Activated T-cell treated with anti-CD3 and anti-CD28 coated beads, Interleukin-2, amount 50 U/mL, for 72 hours (primary cell): ENCODE data around the gene PRKCE. TPM values are rescaled to one million over a fixed set of nuclear protein-coding genes. Genes with fewer than 3 reads are reported as not detected.
"Not testable (repeated sequence)": the region's sequence is repeated elsewhere in the genome, so short reads cannot be mapped to it uniquely, and the experiment has no call there.

Source experiments
- ATAC-seq, 2 donors: fragments of 150-1000 bp; cut with Tn5 transposase; replicated peaks in 1 of 2; 2 replicates each; pipeline ENCODE4 v1.10.0; 2021; ENCODE audit warnings: moderate library complexity in 2 of 2, mild to moderate bottlenecking in 1 of 2
- DNase-seq, 2 donors: peaks; one replicate each; pipeline ENCODE4 v3.0.0; 2021 to 2022; ENCODE audit warnings: mixed read lengths in 1 of 2
- H3K27ac Mint-ChIP-seq: one replicate; pipeline ENCODE4 v1.8.0; 2022; ENCODE audit warnings: mild to moderate bottlenecking, moderate library complexity, mixed read lengths
- H3K27me3 Mint-ChIP-seq: one replicate; pipeline ENCODE4 v1.8.0; 2022; ENCODE audit warnings: low read depth, mixed read lengths
- H3K36me3 Mint-ChIP-seq, 2 donors: one replicate each; pipeline ENCODE4 v1.8.0; 2022; ENCODE audit warnings: mixed read lengths in 2 of 2, mild to moderate bottlenecking in 1 of 2; ENCODE audit not compliant: insufficient read depth in 2 of 2
- H3K4me1 Mint-ChIP-seq: one replicate; pipeline ENCODE4 v1.8.0; 2022; ENCODE audit warnings: low read depth, mixed read lengths
- H3K4me3 Mint-ChIP-seq, 2 donors: one replicate each; pipeline ENCODE4 v1.8.0; 2022; ENCODE audit warnings: mild to moderate bottlenecking in 2 of 2, mixed read lengths in 2 of 2, moderate library complexity in 2 of 2
- H3K9me3 Mint-ChIP-seq, 2 donors: one replicate each; pipeline ENCODE4 v1.8.0; 2022; ENCODE audit warnings: mixed read lengths in 2 of 2
- total RNA-seq, 2 donors: library from RNA; stranded (reverse); gene quantifications; one replicate each; pipeline ENCODE4 v1.2.3, GENCODE V29; 2022

The PRKCE gene
- total RNA-seq, 2 donors from 2014 or later = 19.3 to 35.3 TPM

DNA sequence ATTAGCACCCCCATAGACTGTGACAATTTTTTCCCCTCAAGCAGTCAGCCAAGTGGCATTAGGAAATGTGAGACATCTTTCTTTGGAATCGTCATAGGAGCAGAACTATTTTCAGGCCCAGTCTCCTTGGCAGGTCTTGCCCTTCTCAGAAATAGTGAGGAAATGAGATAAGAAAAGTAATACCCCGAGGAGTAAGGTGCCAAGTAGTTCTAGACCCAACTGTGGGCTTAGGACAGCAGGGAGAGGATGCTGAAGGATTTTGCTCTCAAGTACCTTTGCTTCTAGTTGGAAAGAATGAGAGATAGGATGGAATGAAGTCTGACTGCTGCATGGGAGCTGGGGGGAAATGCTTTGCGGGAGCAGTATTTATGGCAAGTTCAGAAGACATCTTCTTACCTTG, 31.8 kb downstream of the PRKCE start:
- H3K27ac Mint-ChIP-seq = no peak overlapping the region

DNA sequence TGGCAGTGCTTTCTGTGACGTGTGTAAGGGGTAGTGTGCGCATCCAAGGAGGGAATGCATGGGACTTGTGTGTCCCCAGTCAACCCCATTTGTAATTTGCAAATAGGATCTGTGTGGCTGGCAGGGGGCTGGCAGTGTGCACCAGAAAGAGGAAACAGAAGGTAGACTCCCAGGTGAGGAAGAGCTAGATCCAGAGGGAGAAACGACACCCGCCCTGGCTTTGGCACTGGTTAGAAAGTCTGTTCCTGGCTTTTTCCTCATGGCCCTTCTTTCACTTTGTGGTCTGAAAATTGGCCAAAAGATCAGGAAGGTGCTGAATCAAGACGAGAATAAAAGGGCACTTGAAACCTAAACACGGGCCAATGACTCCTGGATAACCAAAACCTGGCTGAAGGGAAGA, 33.3 kb downstream of the PRKCE start:
- Mint-ChIP-seq H3K27ac (no peak overlapping the region), H3K36me3 (no peaks in the 10 kb centered on the region), H3K4me3 (no peak overlapping the region), H3K27me3 (no peaks in the 10 kb centered on the region), H3K4me1 (peaks cover 8% of the 10 kb centered on the region), H3K9me3 (no peaks in the 10 kb centered on the region)
- no peak for ATAC-seq
- DNase-seq = no peak

More for the DNA sequence above, 31.8 kb downstream of the PRKCE start:
- no peak for ATAC-seq
- no peaks in the 10 kb centered on the region for H3K36me3 Mint-ChIP-seq
- no peak for DNase-seq
- H3K4me3 Mint-ChIP-seq = no peak overlapping the region
- H3K27me3 Mint-ChIP-seq = no peaks in the 10 kb centered on the region
- H3K4me1 Mint-ChIP-seq = peaks cover 8% of the 10 kb centered on the region
- H3K9me3 Mint-ChIP-seq = no peaks in the 10 kb centered on the region

DNA sequence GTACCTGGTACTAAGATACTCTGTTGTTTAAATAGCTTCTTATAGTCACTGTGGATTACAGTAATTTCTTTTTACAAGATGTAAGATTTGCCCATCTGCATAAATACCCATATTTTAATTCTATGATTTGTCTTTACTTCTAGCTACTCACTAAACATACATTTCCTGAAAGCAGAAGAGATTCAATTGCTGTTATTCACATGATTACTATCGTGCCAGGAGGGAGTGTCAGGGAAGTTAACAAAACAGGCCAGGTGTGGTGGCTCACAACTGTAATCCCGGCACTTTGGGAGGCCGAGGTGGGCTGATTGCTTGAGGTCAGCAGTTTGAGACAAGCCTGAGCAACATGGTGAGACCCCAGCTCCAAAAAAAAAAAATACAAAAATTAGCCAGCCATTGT, 33.8 kb downstream of the PRKCE start:
- H3K4me1 Mint-ChIP-seq = peaks cover 8% of the 10 kb centered on the region
- no peak overlapping the region for H3K27ac Mint-ChIP-seq

DNA sequence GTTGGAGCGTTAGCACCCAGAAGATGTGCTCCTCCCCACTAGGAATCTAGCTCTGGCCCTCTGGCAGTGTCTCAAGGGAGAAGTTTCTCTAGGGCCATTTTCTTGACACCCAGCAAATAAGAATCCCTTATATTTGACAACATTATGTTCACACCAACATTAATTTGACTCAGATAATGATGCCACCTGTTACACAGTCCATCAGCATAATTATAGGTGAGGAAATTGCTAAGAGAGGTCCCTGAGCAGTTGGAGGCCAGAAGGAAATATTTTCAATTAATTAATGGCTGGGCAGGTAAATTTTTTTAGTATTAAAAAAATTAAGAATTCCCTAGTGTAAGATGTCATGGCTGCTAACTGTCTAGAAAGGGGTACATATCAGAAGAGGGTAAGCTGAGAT, 36.5 kb downstream of the PRKCE start:
- ATAC-seq (no peak), DNase-seq (no peak)
- H3K4me3 Mint-ChIP-seq = no peak overlapping the region
- H3K27me3 Mint-ChIP-seq = no peaks in the 10 kb centered on the region
- H3K4me1 Mint-ChIP-seq = no peaks in the 10 kb centered on the region
- no peaks in the 10 kb centered on the region for H3K36me3 Mint-ChIP-seq
- H3K27ac Mint-ChIP-seq = no peak overlapping the region
- H3K9me3 Mint-ChIP-seq = no peaks in the 10 kb centered on the region

More for the DNA sequence above, 33.8 kb downstream of the PRKCE start:
- DNase-seq (no peak), ATAC-seq (no peak)
- Mint-ChIP-seq H3K4me3 (no peak overlapping the region), H3K36me3 (no peaks in the 10 kb centered on the region), H3K27me3 (no peaks in the 10 kb centered on the region), H3K9me3 (no peaks in the 10 kb centered on the region)

DNA sequence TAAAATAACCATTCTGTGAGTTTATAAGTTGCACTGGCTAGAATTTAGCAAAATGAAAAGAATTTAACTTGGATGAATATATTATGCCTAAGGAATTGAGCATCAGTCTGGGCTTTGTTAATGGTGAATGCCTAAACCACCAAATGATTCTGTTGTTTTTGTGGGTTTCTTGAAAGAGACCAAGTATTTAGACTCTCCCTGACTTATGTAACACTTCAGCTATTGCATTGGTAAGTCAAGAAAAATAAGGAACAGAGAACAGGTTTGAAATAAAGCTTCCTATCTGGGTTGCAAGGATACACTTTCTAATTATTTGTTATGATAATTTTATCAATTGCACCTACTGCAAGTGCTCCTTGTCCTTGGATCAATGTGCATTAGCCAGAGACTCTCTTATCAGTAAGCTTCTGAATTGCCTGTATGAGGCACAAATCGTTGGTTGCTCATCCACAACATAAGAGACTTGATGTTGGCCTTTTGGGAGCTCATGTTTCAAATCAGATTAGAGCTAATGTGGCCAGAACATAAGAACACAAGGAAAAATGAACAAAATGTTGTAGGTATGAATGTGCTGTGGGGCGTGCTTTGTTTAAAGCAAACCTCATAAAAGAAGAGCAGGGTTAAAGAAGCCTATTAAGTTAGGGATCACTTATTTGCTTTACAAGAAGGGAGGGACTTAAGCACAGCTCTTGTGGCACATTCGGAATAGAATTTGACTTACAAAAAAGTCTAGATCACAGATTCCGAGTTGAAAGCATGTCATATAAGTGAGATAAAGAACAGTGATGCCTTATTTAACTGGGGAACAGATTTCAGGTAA, 37.2 kb downstream of the PRKCE start:
- DNase-seq (no peak), ATAC-seq (no peak)
- Mint-ChIP-seq H3K4me1 (no peaks in the 10 kb centered on the region), H3K27me3 (no peaks in the 10 kb centered on the region), H3K4me3 (no peak overlapping the region), H3K9me3 (no peaks in the 10 kb centered on the region), H3K36me3 (no peaks in the 10 kb centered on the region), H3K27ac (no peak overlapping the region)

DNA sequence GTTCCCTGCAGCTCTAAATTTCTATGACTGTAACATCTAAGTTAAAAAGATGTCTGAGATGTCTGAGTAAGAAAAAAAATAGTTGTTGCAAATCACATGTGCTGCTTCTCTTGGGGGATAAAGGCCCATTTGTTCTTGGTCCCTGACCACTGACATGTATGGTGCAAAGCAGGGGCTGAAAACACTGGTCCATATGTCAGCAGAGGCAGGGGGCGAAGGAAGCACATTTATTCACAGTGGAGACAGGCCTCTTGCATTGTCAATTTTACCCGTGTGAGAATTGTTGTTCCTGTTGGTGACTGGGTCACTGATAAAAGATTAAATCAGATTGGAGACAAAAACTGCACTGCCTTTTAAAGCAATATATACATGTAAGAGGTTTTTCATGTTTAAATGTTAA, 38.8 kb downstream of the PRKCE start:
- H3K9me3 Mint-ChIP-seq = no peaks in the 10 kb centered on the region
- ATAC-seq (no peak), DNase-seq (no peak)
- H3K36me3 Mint-ChIP-seq = no peaks in the 10 kb centered on the region
- H3K4me3 Mint-ChIP-seq = no peak overlapping the region
- H3K27ac Mint-ChIP-seq = no peak overlapping the region
- no peaks in the 10 kb centered on the region for H3K4me1 Mint-ChIP-seq
- no peaks in the 10 kb centered on the region for H3K27me3 Mint-ChIP-seq

DNA sequence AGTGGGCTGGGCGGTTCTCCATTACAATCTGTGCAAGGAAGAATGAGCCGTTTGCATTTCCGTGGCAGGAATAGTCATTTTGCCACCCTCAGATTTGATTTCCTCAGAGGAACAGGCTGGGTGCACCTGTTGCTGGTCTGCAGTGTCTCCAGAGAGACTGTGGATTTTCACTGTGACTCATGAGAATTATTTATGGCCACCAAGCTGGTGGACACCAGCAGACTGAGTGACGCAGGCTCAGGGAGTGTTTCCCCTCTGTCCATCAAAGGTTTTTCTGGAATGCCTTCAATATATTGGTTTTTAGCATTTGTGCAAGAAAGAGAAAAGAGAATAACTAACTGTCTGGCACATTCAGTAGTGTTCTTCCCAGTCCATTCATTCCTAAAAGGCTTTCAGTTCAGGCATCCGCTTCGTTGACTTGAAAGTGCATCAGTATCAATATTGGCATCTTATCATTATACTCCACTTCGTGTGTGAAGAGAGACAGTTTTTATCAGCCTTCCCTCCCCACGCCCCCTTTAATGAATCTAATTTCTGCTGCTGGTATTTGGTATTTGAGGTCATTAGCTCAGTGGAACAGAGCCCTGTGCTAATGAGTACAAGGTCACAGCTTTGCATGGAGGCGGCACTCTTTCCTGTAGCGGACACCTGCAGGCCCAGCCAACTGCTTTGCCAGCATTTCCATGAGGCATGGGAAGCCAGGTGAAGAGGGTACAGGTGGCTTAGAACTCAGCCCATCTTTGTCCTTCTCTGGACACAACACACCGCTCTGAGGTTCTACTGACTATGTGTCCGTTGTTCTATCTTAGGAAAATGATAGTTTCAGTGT, 39.9 kb downstream of the PRKCE start:
- ATAC-seq = no peak
- no peak for DNase-seq
- Mint-ChIP-seq H3K4me3 (no peak overlapping the region), H3K36me3 (no peaks in the 10 kb centered on the region), H3K27me3 (no peaks in the 10 kb centered on the region), H3K4me1 (no peaks in the 10 kb centered on the region), H3K9me3 (no peaks in the 10 kb centered on the region), H3K27ac (no peak overlapping the region)

DNA sequence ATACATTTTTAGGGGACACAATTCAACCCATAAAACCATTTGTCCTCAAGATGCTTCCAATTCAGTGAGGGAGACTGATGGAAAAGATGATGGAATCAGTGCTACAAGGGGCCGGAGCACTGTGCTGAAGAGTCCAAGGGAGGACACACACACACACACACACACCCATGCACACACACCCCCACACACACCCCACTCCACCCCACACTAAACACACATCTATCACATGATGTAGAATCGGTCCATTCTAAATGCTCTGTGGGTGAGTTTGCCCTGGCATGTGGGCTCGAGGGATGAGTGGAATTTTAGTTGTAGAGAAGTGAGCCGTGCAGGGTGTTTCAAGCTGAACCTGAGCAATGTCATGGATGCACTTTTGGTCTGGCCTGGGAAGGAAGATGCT, 41.1 kb downstream of the PRKCE start:
- Mint-ChIP-seq H3K27me3 (no peaks in the 10 kb centered on the region), H3K4me3 (no peak overlapping the region), H3K36me3 (no peaks in the 10 kb centered on the region), H3K27ac (no peak overlapping the region), H3K4me1 (no peaks in the 10 kb centered on the region), H3K9me3 (no peaks in the 10 kb centered on the region)
- ATAC-seq = no peak
- DNase-seq = no peak

DNA sequence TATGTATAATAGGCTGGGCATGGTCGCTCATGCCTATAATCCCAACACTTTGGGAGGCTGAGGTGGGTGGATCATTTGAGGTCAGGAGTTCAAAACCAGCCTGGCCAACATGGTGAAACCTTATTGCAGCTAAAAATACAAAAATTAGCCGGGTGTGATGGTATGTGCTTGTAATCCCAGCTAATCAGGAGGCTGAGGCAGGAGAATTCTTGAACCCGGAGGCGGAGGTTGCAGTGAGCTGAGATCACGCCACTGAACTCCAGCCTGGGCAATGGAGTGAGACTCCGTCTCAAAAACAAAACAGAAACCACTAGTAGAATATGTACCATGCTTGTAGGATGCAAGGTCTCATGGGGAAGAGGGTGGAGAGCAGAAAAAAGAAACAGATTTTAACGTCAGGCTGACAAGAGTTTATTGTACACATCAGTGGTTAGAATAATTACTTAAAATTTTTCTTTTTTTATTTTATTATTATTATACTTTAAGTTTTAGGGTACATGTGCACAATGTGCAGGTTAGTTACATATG, 44.1 kb downstream of the PRKCE start:
- not testable (repeated sequence) for H3K27me3 Mint-ChIP-seq, DNase-seq, H3K36me3 Mint-ChIP-seq, H3K9me3 Mint-ChIP-seq, ATAC-seq, H3K4me3 Mint-ChIP-seq, H3K27ac Mint-ChIP-seq
- peaks cover 25% of the 10 kb centered on the region for H3K4me1 Mint-ChIP-seq

DNA sequence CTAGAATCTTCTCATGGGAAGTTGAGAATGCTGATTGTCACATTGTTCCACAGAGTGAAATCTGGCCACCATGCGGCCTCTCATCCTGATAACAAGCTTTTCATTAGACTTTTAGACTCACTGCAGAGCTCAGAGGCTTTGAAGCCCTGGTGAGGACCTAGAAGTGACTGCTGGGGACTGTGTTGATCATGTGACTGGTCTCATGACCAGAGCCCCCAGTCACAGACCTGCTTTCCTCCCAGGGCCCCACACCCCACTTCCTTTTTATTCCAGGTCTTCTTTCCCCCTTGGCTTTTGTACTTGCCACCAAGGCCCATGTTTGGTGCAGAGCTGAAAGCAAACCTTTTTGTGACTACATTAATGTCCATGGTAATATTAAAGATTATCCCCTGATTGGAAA, 45.2 kb downstream of the PRKCE start:
- Mint-ChIP-seq H3K4me3 (no peak overlapping the region), H3K27me3 (no peaks in the 10 kb centered on the region), H3K36me3 (no peaks in the 10 kb centered on the region), H3K27ac (no peak overlapping the region), H3K4me1 (peaks cover 25% of the 10 kb centered on the region), H3K9me3 (no peaks in the 10 kb centered on the region)
- ATAC-seq (no peak), DNase-seq (no peak)

DNA sequence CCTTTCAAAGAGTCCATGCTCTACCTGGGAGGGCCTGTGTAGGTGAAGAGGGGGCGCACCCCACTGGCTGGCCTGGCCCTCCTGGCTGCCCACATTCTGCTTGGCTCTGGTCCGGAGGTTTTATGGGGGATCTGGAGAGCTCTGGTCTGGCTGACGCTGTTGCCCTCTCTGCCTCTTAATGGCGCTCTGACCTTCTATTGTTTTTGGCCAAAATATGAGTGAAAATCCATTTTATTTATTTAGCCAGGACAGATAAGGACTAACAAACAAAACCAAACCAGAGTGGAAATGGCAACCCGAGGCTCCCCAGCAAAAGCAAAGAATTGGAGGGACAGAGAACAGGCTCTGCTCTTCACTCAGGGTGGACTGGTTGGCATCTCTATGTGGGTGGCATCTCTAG, 45.7 kb downstream of the PRKCE start:
- H3K36me3 Mint-ChIP-seq = no peaks in the 10 kb centered on the region
- no peaks in the 10 kb centered on the region for H3K9me3 Mint-ChIP-seq
- no peaks in the 10 kb centered on the region for H3K27me3 Mint-ChIP-seq
- no peak overlapping the region for H3K4me3 Mint-ChIP-seq
- no peak for DNase-seq
- H3K4me1 Mint-ChIP-seq = peaks cover 25% of the 10 kb centered on the region
- no peak for ATAC-seq
- no peak overlapping the region for H3K27ac Mint-ChIP-seq

DNA sequence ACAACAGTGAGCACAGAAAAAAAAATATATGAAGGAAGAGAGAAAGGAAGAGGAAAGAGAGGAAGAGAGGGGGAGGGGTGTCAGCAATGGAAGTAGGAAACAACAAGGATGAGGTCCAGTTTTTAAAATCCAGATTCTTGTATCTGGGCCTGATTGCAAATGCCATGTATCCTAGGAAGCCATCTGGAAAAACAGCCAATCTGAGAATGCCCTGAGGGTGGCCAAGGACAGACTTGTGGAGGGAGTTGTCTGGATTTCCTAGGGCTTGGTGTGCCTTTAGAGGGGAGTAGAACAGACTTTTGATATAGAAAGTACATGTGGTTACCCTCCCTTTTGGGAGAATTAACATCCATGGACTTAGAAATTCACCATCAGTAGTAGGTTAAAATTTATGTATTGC, 47.1 kb downstream of the PRKCE start:
- Mint-ChIP-seq H3K4me1 (peaks cover 25% of the 10 kb centered on the region), H3K4me3 (no peak overlapping the region), H3K36me3 (no peaks in the 10 kb centered on the region), H3K27me3 (no peaks in the 10 kb centered on the region), H3K9me3 (no peaks in the 10 kb centered on the region), H3K27ac (no peak overlapping the region)
- no peak for DNase-seq
- no peak for ATAC-seq

DNA sequence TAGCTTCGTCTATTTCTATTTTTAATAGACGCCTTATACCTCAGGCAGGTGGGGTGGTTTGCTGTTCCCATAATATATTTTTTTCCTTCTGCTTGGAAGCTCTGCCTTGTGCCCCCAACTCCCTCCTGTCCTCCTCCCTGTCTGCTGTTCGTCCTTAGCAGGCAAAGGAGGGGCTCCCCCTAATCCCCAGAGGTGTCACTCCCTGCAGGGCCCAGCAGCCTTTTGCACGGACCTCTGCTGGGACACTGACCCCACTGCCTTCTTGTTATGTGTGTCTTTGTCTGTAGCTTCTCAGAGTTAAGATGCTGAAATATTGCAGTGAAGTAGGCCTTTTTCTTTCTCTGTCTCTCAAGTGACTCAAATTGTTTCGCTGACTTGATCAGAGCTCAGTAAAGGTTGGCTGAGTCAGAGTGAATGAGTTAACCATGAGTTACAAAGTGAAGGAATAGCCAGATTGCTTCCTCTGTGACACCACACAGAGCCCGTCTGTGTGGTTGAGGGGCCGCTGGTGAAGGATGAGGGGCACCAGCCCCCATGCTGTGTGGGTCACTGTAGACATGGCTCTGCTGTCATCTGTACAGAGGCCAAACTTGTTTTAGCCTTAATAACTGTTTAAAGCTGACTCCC, 47.7 kb downstream of the PRKCE start:
- Mint-ChIP-seq H3K36me3 (no peaks in the 10 kb centered on the region), H3K4me3 (peak overlapping the region; percentile 27 to 46), H3K4me1 (peaks cover 25% of the 10 kb centered on the region), H3K27me3 (no peaks in the 10 kb centered on the region), H3K27ac (no peak overlapping the region), H3K9me3 (no peaks in the 10 kb centered on the region)
- DNase-seq = peak; percentile 27 to 36
- ATAC-seq = peak; percentile 96 to 98
